Stimulated activated CD8-positive, alpha-beta memory T cell treated with anti-CD3 and anti-CD28 coated beads, Interleukin-15, amount 100 ng/mL, for 48 hours (primary cell): Measurements from ENCODE around the gene KRI1.
"Not testable (repeated sequence)": the region's sequence is repeated elsewhere in the genome, so short reads cannot be mapped to it uniquely, and the experiment has no call there.

Experiments used
- DNase-seq, 2 donors: peaks; one replicate each; pipeline ENCODE4 v3.0.0-alpha.2; 2020; ENCODE audit warnings: low read depth in 2 of 2

KRI1 gene

DNA sequence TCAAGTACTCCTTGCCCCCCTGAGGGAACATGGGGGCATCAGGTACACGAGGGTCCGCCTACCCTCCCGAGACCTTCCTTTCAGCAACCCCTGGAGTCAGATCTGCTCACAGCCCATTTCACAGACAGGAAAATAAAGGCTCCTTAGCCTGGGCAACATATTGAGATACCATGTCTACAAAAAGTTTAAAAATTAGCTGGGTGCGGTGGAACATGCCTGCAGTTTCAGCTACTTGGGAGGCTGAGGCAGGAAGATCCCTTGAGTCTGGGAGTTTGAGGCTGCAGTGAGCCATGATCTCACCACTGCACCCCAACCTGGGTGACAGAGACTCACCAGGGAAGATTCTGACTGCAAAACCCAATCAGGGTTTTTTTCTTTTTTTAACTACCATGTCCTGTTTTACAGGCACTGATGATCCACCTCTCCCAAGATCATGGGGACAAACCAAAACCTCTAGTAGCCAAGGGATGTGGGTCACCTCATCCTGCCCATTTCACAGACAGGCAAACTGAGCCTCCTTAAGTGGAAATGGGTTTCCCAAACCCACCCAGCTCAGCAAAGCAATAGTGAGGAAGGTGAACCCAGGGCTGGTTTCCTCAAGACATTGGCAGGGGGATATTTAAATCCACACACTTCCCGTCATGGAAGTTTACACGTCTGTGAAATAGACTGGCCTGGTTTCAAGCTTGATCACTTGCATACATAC is 9.4 kb upstream of the KRI1 start:
- DNase-seq, result no peak

DNA sequence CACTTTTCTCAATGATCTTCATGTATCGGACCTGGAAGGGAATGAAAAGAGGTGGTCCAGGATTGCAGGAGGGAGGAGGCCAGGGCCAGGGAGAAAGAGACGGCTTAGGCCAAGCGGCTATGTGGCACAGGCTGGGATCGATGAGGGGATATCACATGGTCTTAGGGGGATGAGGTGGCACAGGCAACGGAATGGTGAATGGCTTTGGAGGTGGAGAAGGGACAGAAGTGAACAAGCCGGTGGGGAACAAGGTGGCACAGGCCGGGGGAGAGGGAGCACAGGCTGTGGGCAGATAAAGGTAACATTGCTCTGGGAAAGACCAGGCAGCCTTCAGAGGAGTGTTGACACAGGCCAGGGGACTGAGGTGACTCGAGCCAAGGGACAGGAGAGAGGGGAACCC is 8.7 kb upstream of the KRI1 start:
- no peak for DNase-seq

DNA sequence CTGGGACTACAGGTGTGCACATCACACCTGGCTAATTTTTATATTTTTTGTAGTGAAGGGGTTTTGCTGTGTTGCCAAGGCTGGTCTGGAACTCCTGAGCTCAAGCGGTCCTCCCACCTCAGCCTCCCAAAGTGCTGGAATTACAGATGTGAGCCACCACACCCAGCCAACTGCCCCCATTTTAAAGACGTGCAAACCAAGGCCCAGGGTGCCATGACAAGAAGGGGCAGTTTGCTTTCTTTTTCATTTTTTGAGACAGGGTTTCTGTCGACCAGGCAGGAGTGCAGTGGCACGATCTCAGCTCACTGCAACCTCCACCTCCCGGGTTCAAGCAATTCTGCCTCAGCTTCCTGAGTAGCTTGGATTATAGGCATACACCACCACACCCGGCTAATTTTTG is 8.0 kb upstream of the KRI1 start:
- not testable (repeated sequence) for DNase-seq

DNA sequence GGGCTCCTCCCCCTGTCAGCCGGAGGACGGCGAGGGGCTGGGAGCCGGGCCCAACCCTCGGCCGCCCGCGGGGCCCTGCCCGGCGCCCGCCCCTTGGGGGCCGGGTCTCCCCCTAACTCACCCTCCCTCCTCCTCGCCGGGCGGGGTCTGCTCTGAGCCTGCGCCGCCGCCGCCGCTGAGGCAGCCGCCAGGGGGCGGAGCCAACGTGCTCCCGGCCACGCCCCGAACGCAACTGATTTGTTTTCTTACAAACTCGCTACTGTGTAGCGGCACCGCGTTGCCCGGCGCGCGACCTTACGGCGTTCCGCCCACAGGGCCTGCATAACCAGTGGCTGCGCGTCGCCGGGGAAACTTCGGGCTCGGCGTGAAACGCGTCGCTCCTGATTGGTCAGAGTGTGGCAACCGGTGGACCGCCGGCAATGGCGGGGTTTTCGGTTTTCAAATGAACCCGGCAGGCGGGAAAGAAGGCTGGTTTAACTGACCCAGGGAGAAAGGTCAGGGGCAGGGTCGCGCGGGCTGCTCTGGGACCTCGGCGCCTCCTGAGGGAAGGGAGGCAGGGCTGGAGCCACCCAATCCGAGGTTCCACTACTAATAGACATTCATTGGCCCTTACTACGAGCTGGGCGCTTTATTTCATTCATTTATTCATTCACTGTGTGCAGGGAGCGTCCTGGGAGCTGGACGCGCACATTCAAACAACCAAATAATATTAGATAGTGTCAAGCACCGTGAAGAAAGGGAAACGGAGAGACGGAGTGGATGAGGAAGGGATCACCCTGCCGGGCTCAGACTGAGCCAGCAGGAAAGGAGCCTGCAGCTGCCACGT is 3.2 kb upstream of the KRI1 start, which contains the start of gene CDKN2D:
CDKN2D (minus strand) TSS at position 154 of the 826 bp plus-strand sequence. CDS start 326 bp downstream, outside the sequence.
- DNase-seq, result peak; percentile 100

DNA sequence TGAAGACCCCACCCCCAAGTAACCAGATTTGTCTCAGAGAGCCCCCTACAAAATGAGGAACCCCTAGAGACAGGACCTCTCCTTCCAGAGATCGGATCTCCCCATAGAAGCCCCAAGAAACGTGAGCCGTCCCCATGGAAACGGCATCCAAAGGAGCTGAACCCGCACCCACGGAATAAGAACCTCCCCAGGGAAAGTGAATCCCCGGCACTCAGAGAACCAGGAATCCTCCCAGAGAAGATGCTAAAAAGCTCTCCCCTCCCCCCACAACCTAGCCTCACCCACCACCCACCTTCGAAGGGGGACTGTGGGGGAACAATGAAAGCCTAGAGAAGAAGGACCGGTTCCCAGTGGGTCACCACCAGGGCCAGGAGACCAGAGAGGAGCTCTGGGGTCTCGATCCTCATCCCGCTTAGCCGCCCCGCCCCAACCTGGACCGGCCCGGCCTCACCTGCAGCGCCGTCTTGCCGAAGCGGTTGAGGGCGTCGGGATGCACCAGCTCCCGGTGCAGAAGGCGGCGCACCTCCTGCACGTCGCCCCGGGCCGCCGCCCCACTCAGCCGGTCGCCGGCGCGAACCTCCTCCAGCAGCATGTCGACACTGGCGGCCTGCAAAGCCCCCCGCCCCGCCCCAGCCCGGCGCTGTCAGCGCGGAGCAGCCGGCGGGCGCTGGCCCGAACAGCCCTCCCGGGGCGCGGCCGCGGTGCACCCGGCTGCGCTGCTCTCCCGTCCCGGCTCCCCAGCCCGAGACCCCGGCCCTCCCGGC is 2.4 kb upstream of the KRI1 start:
- DNase-seq, result peak in 1 of 2 donors; percentile 55

DNA sequence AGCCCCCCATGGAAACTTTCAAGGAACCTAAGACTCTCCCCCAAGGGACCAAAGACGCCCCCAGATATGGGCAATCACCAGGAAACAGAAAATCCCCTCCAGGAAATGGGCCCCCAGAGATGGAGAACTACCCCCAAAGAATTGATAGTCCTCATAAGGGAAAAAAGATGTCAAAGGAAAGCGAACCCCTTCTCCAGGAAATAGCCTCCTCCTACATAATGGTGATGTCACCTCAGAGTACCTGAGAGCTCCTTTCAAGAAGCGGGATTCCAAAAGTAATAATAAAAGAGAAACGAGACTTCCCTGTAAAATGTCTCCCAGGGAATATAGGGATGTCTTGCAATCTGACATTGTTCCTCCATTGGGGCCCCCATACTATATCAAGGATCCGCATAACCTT is 1.8 kb upstream of the KRI1 start:
- no peak for DNase-seq

DNA sequence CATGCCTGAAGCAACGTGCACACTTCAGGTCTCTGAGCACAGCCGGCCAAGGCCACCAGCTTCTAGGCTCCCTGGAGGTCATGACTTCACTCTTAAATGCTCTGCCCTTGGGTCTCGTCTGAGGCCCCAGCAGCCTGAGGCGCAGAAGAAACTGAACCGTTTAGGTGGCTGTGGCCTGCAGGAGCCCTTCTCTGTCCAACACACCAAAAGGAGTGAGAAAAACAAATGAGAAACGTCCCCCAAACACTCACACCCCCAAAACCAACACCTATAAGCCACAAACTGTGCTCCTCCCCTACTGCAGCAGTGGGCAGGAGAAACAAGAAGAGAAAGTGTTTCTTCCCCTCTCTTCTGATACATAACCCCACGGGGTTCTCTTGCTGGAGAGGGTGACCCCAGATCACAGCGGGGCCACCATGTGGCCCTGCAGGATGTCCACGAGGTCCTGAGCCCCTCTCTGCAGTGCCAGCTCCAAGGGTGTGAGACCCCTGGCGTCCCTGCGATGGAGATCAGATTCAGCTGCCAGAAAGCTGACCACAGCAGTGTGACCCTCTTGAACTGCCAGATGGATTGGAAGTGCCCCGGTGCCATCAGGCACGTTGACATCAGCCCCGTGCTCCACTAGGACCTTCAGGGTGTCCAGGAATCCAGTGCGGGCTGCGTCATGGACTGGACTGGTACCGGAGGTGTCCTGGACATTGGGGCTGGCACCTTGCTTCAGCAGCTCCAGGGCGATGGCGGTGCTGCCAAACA is 1.0 kb upstream of the KRI1 start:
- no peak for DNase-seq

DNA sequence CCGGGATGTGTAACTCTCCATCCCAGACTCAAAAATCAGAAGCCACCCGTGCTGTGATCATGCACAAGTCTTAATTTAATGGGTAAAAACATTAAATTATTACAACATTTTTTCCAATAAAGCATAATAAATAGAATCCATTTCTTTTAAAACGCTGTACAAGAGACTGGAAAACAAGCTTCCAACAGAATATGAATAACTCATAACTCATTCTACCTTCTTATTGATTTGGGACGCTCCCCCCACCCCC is 523 bp upstream of the KRI1 start:
- no peak for DNase-seq

DNA sequence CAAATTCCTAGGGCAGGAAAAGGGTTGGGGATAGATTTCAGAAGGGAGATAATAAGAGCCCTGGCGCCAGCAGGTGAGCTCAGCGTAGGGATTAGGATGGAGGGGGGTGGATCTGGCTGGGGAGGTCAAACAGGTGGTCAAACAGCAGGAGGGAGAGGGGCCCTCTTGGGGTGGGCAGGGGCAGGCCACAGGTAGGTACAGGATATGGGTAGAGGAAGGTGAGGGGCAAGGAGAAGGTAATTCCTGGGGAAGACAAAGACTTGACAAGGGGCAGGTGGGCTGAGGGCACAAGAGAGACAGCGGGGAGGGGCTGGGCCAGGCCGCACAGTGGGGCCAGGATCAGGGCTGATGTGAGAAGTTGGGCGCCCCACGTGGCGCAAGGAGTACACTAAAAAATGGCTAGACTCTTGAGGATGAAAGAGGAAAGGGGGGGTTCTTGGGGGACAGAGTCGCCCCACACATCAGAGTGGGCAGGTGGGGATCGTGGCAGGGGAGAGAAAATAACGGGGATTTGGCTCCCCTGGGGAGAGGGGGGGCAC is 713 bp downstream of the KRI1 start:
- peak in 1 of 2 donors; percentile 50 for DNase-seq

DNA sequence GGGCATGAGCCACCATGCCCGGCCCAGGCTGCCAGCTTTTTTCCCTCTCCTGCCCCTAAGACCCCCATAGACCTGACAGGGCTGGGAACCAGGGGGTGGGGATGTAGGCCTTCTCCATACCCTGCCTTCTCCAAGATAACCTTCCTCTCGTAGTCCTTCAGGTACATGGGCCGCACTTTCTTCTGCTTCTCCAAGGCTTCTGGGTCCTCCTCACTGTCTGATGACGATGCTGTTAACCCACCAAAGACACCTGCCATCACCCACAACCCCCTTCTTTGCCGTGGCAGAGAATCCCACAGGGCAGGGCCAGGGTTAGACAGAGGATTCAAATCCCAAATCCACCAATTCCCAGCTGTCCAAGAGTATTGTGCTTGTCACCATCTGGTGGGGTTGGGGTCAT is 3.2 kb downstream of the KRI1 start:
- no peak for DNase-seq

DNA sequence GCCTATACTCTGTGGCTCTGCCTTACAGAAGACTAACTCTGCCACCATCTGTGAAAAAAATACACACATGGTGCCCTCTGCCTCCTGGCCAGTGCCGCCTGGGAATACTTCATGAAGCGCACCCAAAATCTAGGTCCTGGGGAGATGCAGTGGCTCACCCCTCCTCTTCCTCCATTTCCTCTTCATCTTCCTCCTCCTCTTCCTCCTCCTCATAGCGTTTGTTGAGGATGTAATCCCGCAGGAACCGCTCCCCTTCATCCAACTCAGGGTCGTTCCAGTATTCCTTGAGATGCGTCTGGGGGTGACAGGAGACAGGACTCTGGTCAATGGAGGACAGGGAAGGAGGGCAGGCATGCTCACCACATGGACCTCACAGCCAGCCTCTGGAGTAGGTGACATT is 5.7 kb downstream of the KRI1 start:
- no peak for DNase-seq

DNA sequence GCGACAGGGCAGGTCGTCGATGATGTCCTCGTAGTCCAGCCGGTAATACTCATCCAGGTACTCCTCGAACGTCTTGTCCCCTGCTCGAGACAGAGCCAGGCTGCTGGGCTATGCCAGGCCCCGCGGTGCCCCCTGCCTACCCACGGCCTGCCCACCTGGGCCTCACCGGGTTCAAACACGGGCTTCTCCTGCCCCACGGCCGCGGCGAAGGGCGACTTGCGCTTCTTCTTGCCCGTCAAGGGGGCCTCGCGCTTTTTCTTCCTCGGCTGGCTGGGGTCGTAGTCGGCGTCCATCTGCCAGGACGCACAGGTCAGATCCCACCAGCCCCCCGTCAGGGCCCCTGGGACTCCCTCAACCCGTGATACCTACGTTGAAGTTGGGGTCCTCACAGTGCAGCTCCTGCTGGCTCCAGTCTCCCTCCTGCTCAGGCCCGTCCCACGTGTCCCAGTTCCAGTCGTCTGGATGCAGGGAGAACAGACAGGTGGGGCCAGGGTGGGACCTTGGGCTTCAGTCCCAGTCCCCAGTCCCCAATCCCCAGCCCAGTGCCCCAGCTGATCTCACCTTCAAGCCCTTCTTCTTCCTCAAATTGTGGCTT is 8.1 kb downstream of the KRI1 start:
- DNase-seq, result no peak

DNA sequence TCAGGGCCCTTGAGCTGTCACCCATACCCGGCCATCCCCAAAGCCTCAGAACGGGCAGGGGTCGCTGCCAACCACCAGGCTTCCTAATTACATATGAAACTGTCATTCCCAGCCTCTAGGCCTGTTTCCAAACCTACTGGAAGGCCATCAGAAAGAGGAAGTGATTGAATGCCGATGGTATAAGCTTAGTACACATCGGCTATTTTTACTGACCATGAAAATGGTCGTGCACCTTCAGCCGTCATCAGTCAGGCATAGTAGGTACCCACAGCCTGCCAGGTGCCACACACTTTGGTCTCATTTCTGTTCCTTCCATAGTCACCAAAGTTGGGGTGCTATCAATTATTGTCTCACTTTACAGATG is 10.2 kb downstream of the KRI1 start:
- DNase-seq, result no peak

DNA sequence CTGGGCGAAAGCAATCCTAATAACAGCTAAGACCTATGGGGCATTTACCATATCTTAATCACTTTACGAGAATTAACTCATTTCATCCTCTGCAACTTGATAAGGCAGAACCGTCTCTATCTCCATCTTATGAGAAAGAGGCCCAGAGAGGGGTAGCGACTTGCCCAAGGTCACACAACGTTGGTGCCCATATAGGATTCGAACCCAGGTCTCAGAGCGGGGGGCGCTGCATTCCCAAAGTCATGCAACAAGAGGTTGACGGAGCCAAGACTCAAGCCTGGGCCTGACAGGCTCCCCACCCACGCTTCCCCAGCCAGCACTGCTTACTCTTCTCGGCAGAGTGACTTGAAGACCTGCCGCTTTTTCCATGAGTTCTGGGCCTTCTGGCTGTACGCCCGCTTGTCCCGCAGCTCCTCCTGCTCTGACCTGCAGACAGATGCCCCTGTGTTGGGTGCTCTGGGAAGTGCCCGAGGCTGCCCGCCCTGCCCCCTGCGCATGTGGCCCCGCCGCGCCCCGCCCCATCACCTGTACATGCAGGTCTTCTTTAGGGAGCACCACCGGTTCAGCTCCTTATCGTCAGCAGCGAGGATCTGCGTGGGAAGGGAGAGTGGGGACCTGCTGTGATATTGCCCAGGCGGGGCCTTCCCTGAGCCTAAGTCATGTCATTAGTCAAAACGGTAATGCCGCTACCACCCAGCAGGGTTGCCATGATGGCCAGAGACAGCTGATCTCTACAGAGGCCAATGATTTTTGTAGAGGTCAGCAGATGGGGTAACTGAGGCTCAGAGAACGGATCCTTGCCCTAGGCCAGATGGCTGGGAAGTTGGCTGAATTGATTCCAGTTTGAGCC is 10.8 kb downstream of the KRI1 start:
- DNase-seq, result no peak

DNA sequence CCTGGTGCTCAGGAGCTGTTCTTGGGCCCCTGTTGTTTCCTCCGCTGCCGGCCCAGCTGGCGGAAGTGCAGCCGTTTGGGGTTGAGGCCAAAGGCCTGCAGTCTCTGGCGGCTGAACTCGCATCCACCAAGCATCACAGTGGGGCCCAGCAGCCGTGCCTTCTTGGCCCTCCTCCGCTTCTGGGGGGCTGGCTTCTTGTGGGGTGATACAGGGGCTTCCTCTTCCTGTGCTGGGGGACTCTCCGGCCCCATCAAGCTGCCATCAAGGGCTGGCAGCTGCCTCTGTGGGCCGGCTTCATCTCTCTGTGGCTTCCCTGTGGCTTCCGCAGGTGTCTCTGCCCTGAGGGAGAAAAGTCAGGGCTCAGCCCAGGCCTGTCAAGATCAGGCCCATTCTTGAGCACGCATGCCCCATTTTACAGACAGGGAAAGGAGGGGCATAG is 11.8 kb downstream of the KRI1 start:
- DNase-seq, result peak; percentile 56 to 63

DNA sequence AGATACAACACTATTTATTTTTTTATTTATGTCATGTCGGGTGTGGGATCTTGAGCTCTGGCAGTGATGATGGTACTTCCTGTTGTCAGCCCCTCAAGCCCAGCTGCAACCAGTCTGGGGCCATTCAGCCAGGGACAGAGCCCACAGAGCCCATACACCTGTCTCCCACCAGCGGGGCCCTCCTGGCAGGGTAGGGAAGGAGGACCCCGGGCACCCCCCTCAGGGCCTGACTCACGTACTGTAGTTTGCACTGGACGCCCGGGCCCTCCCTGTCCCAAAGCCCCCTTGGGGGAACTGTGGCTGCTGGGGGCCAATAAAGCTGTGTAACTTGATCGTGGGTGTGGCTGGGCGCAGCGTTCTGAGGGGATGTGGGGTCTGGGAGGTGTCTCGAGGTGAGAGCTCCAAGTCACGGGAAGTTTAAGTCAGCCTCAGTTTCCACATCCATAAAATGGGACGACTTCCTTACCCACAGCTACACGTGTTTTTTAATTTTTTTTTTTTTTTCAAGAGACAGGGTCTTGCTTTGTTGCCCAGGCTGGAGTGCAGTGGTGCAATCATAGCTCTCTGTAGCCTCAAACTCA is 12.6 kb downstream of the KRI1 start:
- DNase-seq, result no peak

DNA sequence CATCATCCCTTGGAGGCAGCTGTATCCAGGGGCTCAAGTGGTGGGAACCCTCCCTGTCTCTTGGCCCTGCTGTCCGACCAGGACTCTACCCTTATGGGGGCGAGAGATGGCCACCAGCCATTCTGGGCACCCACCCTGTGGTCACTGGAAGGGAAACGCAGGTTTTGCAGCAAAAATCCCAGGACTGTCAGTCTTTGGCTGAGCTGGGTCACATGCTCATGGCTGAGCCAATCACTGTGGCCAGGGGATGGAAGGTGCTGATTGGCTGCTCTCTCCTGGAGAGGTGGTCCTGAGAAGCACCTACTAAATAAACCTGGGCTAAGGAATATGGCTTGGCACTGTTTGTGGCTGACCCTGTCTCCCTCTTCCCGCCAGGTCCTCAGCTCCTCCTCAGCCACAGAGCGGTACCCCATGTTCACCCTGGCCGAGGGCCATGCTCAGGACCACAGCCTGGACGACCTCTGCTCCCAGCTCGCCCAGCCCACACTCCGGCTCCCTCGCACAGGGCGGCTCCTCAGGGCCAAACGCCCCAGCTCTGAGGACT is 13.2 kb downstream of the KRI1 start:
- no peak for DNase-seq

DNA sequence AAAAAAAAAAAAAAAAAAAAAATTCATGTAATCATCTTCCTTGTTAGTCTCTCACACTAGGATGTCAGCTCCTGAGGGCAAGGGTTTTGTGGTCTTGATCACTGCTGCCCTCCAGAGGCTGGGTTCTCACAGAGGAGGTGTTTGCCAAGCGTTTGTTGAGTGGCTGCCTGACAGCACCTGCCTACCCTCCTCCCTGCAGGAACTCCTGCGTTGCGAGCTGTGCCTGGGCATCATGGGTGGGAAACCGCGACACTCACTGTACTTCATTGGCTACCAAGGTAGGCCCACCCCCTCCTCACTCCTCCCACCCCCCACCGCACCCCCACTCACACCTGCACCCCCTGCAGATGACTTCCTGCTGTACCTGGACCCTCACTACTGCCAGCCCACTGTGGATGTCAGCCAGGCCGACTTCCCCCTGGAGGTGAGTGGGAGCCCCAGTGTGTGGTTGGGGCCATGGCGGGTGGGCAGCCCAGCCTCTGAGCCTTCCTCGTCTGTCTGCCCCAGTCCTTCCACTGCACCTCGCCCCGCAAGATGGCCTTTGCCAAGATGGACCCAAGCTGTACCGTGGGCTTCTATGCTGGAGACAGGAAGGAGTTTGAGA is 14.0 kb downstream of the KRI1 start:
- DNase-seq, result no peak

DNA sequence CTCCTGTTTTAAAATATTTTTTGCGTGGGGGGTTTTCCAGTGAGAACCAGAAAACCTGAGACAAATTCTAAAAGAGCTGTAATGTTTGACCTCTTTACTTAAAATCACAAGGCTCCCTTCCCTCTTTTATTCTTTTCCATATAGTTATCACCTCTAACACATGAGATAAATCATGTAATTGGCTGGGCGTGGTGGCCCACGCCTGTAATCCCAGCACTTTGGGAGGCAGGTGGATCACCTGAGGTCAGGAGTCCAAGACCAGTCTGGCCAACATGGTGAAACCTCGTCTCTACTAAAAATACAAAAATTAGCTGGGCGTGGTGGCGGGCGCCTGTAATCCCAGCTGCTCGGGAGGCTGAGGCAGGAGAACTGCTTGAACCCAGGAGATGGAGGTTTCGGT is 14.8 kb downstream of the KRI1 start:
- DNase-seq, result not testable (repeated sequence)
